ENCODE measurements around the gene ILKAP.

DNA sequence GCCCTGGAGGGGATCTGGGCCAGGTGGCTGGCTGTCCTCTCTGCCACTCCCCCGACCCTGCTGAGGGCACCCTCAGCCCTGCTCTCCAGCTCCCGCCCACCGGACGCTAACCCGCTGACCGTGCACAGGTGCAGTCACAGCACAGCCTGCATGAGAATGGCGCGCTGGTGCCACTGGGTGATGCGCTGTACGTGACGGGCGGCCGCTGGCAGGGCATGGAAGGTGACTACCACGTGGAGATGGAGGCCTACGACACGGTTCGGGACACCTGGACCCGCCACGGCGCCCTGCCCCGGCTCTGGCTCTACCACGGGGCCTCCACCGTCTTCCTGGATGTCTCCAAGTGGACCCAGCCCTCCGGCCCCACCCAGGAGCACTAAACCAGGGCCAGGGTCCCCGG is 52.8 kb downstream of the ILKAP start:
- TF ChIP-seq POLR2A (IDR thresholded peaks at IDR 0.05; ENCODE audit: low read length) (no peak), GATA1 (IDR thresholded peaks at IDR 0.05; ENCODE audit: low read depth, low read length) (no peak)
